HuH-7 (cell line): ENCODE measurements around the gene CHN2.
"Not testable (repeated sequence)": the region's sequence is repeated elsewhere in the genome, so short reads cannot be mapped to it uniquely, and the experiment has no call there.

ENCODE experiments used
- DNase-seq: peaks from one replicate; pipeline ENCODE4 v3.0.0; 2011; ENCODE audit warnings: low spot score

The CHN2 gene

GRCh38 chr7:29256693-29257002 lies 62.1 kb downstream of the CHN2 start:
- no peak for DNase-seq

- no peak for DNase-seq
Measured at GRCh38 chr7:29258951-29259350, 64.4 kb downstream of the CHN2 start.

GRCh38 chr7:29262191-29262917 lies 67.8 kb downstream of the CHN2 start:
- DNase-seq = no peak

GRCh38 chr7:29263601-29264207 lies 69.1 kb downstream of the CHN2 start:
- not testable (repeated sequence) for DNase-seq

GRCh38 chr7:29265208-29265923 lies 70.8 kb downstream of the CHN2 start:
- DNase-seq = no peak

- no peak for DNase-seq
Measured at GRCh38 chr7:29269935-29270334, 75.4 kb downstream of the CHN2 start.

- no peak for DNase-seq
Measured at GRCh38 chr7:29270594-29271318, 76.2 kb downstream of the CHN2 start.

GRCh38 chr7:29271319-29271658 lies 76.7 kb downstream of the CHN2 start:
- DNase-seq = no peak

GRCh38 chr7:29272057-29272456 lies 77.5 kb downstream of the CHN2 start:
- no peak for DNase-seq

GRCh38 chr7:29274146-29275017 lies 79.8 kb downstream of the CHN2 start:
- no peak for DNase-seq

GRCh38 chr7:29275018-29275318 lies 80.4 kb downstream of the CHN2 start:
- DNase-seq = no peak

- no peak for DNase-seq
Measured at GRCh38 chr7:29275493-29275892, 80.9 kb downstream of the CHN2 start.

- no peak for DNase-seq
Measured at GRCh38 chr7:29276199-29276598, 81.6 kb downstream of the CHN2 start.

- no peak for DNase-seq
Measured at GRCh38 chr7:29276806-29277205, 82.2 kb downstream of the CHN2 start.

- no peak for DNase-seq
Measured at GRCh38 chr7:29277436-29278215, 83.1 kb downstream of the CHN2 start.

GRCh38 chr7:29278337-29279069 lies 83.9 kb downstream of the CHN2 start:
- DNase-seq = no peak

GRCh38 chr7:29281782-29282541 lies 87.4 kb downstream of the CHN2 start:
- peak; percentile 65 for DNase-seq

GRCh38 chr7:29282819-29283414 lies 88.3 kb downstream of the CHN2 start:
- no peak for DNase-seq

GRCh38 chr7:29284696-29285443 lies 90.3 kb downstream of the CHN2 start:
- DNase-seq = no peak
